ENCODE measurements around the gene WARS2.

- TF ChIP-seq, protein P1, sequence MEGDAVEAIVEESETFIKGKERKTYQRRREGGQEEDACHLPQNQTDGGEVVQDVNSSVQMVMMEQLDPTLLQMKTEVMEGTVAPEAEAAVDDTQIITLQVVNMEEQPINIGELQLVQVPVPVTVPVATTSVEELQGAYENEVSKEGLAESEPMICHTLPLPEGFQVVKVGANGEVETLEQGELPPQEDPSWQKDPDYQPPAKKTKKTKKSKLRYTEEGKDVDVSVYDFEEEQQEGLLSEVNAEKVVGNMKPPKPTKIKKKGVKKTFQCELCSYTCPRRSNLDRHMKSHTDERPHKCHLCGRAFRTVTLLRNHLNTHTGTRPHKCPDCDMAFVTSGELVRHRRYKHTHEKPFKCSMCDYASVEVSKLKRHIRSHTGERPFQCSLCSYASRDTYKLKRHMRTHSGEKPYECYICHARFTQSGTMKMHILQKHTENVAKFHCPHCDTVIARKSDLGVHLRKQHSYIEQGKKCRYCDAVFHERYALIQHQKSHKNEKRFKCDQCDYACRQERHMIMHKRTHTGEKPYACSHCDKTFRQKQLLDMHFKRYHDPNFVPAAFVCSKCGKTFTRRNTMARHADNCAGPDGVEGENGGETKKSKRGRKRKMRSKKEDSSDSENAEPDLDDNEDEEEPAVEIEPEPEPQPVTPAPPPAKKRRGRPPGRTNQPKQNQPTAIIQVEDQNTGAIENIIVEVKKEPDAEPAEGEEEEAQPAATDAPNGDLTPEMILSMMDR (IDR thresholded peaks at IDR 0.05) = no peak
- no peak for TF ChIP-seq POLR2AphosphoS5 (IDR thresholded peaks at IDR 0.05)
These were observed 3.3 kb upstream of the WARS2 start for GRCh38 chr1:119143706-119144105.
